Stimulated activated CD8-positive, alpha-beta memory T cell treated with anti-CD3 and anti-CD28 coated beads, Interleukin-12 subunit alpha, Interleukin-12 subunit beta, amount 100 ng/mL, for 1 hour (primary cell): ENCODE measurements around the gene RPEL1.
A peak's percentile ranks its signal among the peaks of the same experiment; 100 is the strongest.
"Not testable (repeated sequence)": the region's sequence is repeated elsewhere in the genome, so short reads cannot be mapped to it uniquely, and the experiment has no call there.

Experiments
- DNase-seq: peaks from one replicate; pipeline ENCODE4 v3.0.0-alpha.2; 2020; ENCODE audit warnings: low read depth

Gene RPEL1

DNA sequence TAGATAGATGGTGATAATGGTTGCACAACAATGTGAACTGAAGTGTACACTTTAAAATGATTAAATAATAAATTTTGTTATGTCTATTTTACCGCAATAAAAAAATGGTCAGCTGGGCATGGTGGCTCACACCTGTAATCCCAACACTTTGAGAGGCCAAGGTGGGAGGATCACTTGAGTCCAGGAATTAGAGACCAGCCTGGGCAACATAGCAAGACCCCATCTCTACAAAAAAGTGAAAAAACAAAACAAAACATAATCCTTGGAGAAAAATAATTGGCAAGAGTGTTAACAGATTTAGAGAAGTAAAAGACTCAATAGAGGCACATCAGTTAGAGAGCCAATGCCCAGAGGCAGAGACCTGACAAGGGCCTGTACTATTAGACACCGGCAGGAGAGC lies 9.9 kb upstream of the RPEL1 start:
- no peak for DNase-seq

DNA sequence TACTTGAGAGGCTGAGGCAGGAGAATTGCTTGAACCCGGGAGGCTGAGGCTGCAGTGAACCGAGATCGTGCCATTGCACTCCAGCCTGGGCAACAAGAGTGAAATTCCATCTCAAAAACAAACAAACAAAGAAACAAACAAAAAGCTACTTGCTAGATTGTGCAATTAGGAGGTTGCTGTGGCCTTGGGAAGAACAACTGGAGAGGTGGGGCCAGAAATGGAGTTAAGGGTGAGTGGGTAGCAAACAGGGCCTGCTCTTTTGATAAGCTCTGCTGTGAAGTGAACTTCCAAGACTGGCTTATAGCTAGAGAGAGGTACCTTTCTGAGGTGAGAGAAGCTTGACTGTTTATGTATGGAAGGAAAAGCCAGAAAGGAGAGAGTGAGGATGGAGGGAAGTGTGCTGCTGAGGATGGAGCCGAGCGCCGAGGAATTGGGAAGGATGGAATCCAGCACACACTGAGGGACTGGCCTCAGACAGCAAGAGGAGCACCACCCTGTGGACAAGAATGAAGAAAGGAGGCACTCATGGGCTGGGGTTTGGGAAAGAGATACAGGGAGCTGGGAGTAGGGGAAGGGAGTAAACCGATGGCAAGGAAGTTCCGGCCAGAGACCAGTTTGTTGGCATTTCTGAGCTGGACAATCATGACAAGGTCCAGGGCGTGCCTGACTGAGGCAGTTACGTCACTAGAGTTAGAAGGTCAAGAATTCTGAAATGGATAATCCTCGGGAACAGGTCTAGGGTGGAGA lies 7.0 kb upstream of the RPEL1 start:
- DNase-seq: no peak

DNA sequence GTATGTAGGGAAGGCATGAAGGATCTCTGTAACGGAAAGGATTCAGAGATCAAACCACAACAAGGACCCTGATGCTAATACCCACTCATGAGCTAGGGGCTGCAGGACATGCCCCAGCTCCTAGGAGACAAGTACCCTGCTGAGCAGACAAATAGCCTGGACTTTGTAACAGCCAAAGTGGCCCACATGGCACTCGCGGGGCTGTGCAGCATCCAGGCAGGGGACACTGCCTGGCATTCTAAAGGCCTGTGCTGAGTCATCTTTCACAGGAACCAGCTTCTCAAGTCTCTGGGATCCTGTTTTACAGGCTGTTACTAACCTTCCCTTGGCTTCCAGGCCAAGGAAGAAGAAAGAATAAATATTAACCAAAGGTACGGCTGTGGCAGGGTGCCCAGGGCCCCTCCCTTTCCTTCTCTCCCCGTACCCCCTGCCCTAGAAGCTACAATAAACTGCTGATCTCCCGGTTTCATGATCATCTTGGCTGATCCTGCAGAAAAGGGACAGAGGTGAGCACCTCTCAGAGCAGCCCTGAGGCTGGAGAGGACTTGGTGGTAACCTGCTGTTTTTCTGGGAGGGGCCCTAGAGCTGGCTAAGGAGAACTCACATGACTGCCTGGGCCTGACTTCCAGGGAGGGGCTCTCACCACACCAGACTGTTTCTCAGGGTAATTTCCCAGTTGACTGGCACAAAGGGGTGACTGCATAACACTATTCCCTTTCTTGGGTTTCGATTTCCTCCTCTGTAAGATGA lies 4.2 kb upstream of the RPEL1 start:
- DNase-seq: no peak

DNA sequence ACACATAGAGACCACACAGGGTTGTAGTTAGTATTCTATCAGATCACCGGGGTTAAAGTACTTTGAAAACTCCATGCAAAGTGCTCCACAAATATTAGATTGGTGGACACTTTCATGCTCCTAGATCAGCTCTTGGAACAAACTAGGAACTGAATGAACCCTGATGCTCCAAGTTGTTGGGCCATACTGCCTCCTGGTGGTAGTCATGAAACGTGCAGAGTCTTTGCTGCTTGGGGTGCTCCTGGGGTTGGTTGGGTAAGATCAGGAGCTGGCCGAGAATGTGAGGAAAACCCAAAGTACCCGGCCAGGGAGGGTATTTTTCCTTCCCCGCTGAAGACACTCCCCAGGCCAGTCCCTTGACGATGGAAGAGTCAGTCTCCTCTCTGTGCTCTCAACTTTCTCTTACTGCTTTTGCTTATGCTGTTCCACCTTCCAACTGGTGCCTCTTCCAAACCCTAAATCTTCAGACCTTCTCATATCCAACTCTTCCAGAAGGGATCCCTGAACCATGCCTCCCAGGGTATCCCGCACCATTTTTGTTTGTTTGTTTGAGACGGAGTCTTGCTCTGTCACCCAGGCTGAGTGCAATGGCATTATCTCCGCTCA lies 918 bp upstream of the RPEL1 start:
- DNase-seq: peak; percentile 30

DNA sequence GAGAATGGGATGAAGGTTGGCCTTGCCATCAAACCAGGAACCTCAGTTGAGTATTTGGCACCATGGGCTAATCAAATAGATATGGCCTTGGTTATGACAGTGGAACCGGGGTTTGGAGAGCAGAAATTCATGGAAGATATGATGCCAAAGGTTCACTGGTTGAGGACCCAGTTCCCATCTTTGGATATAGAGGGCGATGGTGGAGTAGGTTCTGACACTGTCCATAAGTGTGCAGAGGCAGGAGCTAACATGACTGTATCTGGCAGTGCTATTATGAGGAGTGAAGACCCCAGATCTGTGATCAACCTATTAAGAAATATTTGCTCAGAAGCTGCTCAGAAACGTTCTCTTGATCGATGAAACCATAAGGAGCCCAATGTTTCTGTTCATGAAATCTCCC lies 637 bp downstream of the RPEL1 start:
- no peak for DNase-seq

DNA sequence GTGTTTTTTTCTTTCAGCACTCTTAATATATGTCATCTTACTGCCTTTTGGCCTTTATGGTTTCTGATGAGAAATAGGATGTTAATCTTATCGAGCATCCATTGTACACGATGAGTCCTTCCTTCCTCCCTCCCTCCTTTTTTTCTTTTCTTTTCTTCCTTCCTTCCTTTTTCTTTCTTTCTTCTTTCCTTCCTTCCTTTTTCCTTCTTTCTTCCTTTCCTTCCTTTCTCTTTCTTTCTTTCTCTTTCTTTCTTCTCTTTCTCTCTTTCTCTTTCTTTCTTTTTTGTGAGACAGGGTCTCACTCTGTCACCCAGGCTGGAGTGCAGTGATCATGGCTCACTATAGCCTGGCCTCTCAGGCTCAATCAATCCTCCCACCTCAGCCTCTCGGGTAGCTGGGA lies 8.4 kb downstream of the RPEL1 start:
- no peak for DNase-seq

DNA sequence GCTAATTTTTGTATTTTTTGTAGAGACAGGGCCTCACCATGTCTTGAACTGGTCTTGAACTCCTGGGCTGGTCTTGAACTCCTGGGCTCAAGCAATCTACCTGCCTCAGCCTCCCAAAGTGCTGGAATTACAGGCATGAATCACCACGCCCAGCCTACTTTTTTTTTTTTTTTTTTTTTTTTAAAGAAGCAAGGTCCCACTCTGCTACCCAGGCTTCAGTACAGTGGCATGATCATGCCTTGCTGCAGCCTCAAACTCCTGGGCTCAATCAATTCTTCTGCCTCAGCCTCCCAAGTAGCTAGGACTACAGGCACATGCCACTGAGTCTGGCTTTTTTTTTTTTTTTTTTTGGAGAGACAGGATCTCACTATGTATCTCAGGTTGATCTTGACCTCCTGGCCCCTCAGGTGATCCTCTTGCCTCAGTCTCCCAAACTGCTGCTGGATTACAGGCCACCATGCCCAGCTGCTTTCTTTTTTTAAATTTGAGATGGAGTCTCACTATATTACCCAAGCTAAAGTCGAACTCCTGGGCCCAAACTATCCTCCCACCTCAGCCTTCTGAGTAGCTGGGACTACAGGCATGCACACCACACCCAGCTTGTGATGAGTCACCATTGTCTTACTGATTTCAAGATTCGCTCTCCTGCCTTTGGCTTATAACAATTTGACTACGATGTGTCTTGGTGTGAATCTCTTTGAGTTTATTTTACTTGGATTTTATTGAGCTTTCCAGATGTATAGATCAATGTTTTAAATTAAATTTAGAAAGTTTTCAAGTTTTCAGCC lies 9.0 kb downstream of the RPEL1 start:
- DNase-seq: no peak

DNA sequence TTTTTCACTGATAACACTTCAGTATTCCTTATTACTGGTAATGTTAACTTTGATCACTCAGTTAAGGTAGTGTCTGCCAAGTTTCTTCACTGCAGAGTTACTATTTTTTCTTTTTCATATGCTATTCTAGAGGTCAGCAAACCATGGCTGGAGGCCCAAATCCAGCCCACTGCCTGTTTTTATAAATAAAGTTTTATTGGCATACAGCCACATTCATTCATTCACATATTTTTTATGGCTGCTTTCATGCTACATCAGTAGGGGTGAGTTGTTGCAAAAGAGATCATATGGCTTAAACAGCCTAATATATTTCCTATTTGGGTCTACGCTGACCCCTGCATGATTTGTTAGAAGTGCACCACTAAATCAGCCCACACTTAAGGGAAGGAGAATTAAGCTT lies 10.9 kb downstream of the RPEL1 start:
- no peak for DNase-seq

DNA sequence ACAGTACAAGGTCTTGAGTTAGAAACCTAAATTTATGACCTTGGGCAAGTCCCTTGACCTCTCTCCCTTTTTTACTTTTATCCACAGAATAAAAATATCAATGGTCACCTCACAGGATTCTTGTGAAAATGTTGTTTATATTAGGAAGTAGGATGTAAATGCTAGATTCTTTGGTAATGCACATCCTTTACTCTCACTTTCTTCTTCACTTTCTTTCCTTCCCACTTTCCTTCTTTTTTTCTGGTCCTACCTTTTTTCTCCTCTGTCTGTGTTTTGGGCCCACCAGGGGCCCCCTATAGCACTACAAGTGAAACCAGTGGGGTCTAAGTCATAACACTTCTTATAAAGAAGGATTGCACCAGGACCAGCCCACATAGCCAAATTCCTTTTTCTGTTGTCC lies 12.1 kb downstream of the RPEL1 start:
- DNase-seq: no peak

DNA sequence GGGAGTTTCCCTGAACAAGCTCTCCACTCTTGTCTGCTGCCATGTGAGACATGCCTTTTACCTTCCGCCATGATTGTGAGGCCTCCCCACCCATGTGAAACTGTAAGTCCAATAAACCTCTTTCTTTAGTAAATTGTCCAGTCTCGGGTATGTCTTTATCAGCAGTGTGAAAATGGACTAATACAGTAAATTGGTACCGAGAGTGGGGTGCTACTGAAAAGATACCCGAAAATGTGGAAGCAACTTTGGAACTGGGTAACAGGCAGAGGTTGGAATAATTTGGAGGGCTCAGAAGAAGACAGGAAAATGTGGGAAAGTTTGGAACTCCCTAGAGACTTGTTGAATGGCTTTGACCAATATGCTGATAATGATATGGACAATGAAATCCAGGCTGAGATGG lies 13.2 kb downstream of the RPEL1 start:
- not testable (repeated sequence) for DNase-seq

DNA sequence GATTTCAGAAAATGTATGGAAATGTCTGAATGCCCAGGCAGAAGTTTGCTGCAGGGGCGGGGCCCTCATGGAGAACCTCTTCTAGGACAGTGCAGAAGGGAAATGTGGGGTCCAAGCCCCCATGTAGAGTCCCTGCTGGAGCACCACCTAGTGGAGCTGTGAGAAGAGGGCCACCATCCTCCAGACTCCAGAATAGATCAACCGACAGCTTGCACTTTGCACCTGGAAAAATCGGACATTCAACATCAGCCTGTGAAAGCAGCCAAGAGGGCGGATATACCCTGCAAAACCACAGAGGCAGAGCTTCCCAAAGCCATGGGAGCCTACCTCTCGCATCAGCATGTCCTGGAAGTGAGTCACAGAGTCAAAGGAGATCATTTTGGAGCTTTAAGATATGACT lies 14.3 kb downstream of the RPEL1 start:
- DNase-seq: no peak

DNA sequence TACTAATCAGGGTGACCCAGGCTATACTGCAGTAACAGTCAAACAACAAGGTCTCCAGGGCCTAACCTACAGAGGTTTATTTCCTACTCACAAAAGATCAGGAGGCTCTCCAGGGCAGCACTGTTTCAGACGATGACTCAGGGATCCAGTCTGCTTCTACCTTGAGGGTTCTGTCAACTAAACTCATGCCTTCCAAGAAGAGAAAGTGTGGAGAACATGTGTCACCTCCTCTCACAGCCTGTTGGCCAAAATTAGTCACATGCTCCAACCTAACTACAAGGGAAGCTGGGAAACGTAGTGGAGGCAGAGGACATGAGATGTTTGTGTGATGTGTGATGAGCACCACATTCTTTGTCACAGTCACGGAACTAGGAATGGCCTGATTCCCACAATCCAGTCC lies 16.5 kb downstream of the RPEL1 start:
- no peak for DNase-seq

DNA sequence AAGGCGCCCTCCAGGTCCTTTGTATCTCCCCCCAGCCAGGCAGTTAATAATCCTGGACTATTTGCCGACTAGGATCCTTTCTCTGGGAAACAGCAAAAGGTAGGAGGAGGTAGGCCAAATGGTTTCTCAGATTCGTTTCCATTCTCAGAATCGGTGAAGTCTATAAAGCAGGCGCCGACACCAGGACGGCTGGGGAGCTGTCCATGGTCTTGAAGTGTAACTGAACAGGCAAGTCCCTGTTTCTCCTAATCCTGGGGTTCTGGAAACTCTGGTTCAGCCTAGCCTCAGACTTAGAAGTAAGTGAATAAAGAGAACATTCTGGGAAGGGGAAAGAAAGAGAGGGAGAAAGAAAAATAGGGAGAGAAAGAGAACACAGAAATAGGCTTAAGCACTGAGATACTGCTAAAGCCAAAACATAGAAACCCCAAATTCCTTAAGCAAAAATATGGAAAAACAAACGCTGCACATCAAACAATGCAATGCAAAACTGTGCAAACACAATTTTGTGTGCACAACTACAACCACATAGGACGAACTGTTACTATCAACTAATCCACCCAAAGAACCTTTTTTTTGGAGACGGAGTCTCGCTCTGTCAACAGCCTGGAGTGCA lies 20.1 kb downstream of the RPEL1 start:
- DNase-seq: no peak

DNA sequence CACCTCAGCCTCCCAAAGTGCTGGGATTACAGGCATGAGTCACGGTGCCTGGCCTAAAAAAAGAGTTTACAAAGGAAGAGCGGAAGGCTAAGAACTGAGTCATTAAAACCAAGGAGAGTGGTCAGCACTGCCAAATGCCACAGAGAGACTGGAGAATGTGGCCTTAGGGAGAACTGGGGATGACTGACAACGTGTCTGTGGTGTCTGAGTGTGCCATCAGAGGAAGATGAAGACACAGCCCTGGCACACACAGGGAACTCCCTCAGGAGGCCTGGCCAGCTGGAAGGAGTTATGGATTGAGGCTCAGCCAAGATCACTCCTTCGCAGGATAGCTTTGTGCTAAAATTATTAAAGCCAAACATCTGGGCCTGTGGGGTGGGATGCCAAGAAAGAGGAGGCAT lies 27.4 kb downstream of the RPEL1 start:
- DNase-seq: no peak

DNA sequence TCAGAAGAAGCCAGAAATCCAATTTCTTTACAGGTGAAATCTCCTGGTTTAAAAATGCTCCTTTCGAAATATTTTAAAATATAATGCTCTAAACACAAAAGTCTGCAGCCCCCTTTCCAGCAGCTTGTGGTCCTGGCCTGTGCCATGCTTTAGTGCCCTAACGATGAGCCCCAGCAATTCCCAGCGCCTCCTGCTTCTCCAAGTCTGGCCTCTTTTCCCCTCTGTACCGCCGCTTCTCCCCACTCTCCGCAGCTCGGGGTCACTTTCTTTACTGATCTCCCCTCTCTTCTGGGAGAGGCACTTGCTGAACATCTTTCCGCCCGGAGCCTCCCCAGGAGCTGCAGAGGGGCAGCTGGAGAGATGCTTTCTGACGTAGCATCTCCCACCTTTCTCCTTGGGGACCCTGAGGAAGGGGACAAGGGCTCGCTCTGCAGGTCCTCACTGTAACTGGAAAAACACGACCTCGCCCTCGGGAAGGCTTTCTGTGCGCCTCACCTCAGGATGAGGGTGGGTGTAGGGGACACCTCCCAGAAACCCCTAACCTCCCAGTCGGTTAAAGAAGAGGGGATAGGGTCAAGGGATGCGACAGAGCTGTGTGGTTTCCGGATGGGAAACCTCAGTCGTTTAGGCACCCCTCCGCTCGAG lies 30.7 kb downstream of the RPEL1 start:
- DNase-seq: no peak

DNA sequence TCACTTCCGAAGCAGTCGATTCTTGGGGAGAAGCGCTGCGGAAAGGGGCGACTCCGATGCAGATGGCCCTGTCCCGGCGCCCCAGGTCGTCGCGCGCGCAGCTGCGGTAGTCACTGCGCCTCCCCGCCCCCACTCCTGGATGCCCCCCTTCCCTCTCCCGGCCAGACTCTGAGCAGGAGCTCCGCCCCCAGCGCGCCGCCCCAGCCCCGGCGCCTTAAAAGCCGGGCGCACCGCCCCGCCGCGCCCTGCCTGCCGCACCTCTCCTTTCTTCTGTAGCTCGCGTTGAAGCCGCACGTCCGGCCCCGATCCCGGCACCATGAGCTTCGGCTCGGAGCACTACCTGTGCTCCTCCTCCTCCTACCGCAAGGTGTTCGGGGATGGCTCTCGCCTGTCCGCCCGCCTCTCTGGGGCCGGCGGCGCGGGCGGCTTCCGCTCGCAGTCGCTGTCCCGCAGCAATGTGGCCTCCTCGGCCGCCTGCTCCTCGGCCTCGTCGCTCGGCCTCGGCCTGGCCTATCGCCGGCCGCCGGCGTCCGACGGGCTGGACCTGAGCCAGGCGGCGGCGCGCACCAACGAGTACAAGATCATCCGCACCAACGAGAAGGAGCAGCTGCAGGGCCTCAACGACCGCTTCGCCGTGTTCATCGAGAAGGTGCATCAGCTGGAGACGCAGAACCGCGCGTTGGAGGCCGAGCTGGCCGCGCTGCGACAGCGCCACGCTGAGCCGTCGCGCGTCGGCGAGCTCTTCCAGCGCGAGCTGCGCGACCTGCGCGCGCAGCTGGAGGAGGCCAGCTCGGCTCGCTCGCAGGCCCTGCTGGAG lies 31.4 kb downstream of the RPEL1 start, which contains the start of gene INA:
Gene INA (plus strand): TSS at position 243 of the 817 bp plus-strand sequence. CDS start 74 bp downstream, at position 317.
- no peak for DNase-seq

DNA sequence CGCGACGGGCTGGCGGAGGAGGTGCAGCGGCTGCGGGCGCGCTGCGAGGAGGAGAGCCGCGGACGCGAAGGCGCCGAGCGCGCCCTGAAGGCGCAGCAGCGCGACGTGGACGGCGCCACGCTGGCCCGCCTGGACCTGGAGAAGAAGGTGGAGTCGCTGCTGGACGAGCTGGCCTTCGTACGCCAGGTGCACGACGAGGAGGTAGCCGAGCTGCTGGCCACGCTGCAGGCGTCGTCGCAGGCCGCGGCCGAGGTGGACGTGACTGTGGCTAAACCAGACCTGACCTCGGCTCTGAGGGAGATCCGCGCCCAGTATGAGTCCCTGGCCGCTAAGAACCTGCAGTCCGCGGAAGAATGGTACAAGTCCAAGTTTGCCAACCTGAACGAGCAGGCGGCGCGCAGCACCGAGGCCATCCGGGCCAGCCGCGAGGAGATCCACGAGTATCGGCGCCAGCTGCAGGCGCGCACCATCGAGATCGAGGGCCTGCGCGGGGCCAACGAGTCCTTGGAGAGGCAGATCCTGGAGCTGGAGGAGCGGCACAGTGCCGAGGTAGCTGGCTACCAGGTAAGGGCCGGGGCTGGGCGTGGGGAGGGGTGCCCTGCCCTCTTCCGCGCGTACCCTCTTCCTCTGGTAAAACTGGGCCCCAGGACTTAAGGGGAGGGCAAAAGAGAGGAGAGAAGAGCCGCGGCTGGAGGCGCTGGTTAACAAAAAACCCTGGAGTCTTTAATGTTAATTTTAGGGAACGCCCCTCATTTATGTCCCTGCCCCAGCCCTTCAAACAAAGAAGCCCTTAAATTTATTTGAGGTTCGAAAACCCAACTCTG lies 32.2 kb downstream of the RPEL1 start:
- DNase-seq: no peak

DNA sequence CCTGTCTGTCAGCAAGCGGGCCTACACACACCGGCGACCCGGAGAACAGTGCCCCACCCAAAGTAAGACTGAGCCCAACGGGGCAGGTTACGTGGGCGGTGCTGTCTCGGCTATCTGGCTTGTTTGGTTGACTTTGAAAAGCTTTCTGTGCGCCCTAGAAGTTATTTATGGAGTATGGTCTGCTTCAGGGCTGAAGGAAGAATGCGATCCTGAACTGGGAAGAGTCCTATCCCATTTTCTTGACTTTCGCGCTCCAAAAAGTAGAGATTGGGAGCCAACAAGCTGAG lies 32.8 kb downstream of the RPEL1 start:
- DNase-seq: no peak

DNA sequence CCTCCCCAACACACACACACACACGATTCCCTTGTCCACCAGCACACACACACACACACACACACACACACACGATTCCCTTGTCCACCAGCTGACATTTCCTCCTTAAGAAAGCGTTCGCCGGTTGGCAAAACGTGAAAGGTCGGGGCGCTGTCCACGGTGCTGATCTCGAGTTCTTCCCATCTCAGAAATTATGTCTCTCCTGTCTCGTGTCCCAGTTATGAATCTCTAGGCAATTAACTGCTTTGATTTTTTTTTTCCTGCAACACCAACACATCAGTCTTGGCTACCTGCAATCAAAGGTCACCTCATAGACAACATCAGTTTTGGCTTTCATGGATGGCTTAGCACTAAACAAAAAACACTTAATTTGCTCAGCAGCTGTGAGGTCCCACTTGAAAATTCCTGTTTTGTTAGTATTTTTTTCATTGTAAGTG lies 33.2 kb downstream of the RPEL1 start:
- peak; percentile 27 for DNase-seq

DNA sequence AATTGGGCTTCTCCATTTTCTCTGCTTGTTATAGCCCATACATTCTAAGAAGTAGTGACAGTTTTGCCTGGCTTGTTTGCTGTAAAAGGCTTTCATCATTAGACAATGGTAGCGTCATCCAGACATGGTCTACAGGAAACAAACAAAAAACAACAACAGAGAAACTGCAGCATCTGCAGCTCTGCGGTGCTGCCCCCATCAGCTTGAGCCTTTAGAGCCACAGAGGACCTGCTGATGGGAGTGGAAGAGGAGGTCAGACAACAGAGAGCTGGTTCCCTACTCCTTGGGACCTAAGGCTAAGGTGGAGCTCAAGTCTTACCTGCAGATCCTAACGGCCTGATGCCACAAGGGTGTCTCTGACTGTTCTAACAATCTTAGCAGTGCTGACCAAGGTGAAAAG lies 34.3 kb downstream of the RPEL1 start:
- DNase-seq: no peak
